H1 (cell line): ENCODE measurements around the gene CBLL2.

ENCODE experiments used
- ASH2L ChIP-seq: fragments of 200-600, 300-600 bp; sonication (generic); IDR thresholded peaks from one replicate; pipeline ENCODE4 v1.7.1; 2017; ENCODE audit warnings: low read length
- CEBPB ChIP-seq: IDR thresholded peaks from 2 replicates; pipeline ENCODE4 v1.6.1; 2012; ENCODE audit warnings: low read depth, low read length
- MAX ChIP-seq: IDR thresholded peaks from 2 replicates; pipeline ENCODE4 v1.6.1; 2012; ENCODE audit warnings: inconsistent platforms
- POLR2A ChIP-seq, 2 experiments: IDR thresholded peaks; 1 replicate in 1 of 2; 2 replicates in 1 of 2; pipeline ENCODE4 v1.6.1; 2011; ENCODE audit warnings: low read depth in 2 of 2, low read length in 2 of 2, mild to moderate bottlenecking in 2 of 2; ENCODE audit errors: control extremely low read depth in 1 of 2
- RXRA ChIP-seq: IDR thresholded peaks from 2 replicates; pipeline ENCODE4 v1.6.1; 2011; ENCODE audit warnings: low read depth, mild to moderate bottlenecking, low read length, moderate library complexity; ENCODE audit not compliant: insufficient read depth
- TBP ChIP-seq: IDR thresholded peaks from 2 replicates; pipeline ENCODE4 v1.6.1; 2011; ENCODE audit warnings: low read depth, low read length, improper control_type of control experiment
- TF ChIP-seq, protein P1 (sequence below), 3 experiments: IDR thresholded peaks; 1 replicate in 2 of 3; 2 replicates in 1 of 3; pipeline versions ENCODE4 v1.5.1 to v1.6.1; 2011; ENCODE audit warnings: low read length in 3 of 3, mild to moderate bottlenecking in 3 of 3, inconsistent platforms in 2 of 3, low read depth in 1 of 3, moderate library complexity in 1 of 3; ENCODE audit not compliant: insufficient read depth in 1 of 3; ENCODE audit errors: control extremely low read depth in 1 of 3

- TF ChIP-seq, protein P1, sequence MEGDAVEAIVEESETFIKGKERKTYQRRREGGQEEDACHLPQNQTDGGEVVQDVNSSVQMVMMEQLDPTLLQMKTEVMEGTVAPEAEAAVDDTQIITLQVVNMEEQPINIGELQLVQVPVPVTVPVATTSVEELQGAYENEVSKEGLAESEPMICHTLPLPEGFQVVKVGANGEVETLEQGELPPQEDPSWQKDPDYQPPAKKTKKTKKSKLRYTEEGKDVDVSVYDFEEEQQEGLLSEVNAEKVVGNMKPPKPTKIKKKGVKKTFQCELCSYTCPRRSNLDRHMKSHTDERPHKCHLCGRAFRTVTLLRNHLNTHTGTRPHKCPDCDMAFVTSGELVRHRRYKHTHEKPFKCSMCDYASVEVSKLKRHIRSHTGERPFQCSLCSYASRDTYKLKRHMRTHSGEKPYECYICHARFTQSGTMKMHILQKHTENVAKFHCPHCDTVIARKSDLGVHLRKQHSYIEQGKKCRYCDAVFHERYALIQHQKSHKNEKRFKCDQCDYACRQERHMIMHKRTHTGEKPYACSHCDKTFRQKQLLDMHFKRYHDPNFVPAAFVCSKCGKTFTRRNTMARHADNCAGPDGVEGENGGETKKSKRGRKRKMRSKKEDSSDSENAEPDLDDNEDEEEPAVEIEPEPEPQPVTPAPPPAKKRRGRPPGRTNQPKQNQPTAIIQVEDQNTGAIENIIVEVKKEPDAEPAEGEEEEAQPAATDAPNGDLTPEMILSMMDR (IDR thresholded peaks at IDR 0.05; ENCODE audit: control extremely low read depth in 1 of 3, insufficient read depth in 1 of 3, low read depth in 1 of 3, low read length in 3 of 3) = no peak
- TF ChIP-seq CEBPB (no peak), MAX (no peak), POLR2A (IDR thresholded peaks at IDR 0.05; ENCODE audit: control extremely low read depth in 1 of 2, low read depth in 2 of 2, low read length in 2 of 2) (no peak), RXRA (no peak), TBP (no peak), ASH2L (no peak)
These were observed 35.2 kb upstream of the CBLL2 start for GRCh38 chrX:22237479-22237878.
